Smooth muscle cell of the brain vasculature (primary cell): ENCODE measurements around the gene MDFI.

Source experiments
- DNase-seq: peaks from one replicate; pipeline ENCODE4 v3.0.0-alpha.2; 2012; ENCODE audit warnings: low read depth, low spot score

Gene MDFI

GRCh38 chr6:41688256-41688965 lies 50.1 kb downstream of the MDFI start:
- DNase-seq = no peak

DNA sequence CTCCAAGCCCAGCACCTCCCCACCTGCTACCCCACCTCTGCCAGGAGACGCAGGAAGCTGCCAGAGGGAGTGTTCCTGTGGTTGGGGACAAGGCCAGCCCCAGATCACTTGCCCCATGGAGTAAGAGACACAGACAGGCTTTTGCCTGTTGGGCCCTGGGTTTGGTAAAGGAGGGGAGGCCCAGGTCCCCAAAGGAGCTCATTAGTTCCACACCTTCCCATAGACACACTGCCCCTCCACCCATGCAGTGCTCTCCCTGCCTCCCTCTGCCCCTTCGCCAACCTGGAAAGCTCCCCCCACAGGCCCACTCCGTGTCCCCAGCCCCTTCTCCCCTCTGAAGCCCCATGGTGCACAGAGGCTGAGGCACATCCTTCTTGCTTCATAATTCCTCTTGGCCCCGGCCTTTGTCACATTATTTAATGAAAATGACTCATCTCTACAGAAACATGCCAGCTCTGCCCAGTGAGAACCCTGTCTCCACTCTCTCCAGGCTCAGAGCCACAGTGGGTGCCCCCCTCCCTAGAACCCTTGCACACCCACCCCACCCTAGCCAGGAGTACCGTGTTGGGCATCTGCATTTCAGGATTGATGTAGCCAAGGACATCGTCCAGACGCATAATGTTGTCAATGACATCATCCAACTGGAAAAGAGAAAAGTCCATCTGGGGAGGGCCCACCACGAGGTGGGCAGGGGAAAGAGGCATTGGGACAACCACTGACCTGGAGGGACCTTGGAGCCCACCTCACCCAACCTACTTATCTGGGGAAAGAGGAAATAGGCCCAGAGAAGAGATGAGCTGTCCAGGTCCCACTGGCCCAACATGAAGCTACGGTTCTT lies 51.1 kb downstream of the MDFI start:
- DNase-seq = no peak

DNA sequence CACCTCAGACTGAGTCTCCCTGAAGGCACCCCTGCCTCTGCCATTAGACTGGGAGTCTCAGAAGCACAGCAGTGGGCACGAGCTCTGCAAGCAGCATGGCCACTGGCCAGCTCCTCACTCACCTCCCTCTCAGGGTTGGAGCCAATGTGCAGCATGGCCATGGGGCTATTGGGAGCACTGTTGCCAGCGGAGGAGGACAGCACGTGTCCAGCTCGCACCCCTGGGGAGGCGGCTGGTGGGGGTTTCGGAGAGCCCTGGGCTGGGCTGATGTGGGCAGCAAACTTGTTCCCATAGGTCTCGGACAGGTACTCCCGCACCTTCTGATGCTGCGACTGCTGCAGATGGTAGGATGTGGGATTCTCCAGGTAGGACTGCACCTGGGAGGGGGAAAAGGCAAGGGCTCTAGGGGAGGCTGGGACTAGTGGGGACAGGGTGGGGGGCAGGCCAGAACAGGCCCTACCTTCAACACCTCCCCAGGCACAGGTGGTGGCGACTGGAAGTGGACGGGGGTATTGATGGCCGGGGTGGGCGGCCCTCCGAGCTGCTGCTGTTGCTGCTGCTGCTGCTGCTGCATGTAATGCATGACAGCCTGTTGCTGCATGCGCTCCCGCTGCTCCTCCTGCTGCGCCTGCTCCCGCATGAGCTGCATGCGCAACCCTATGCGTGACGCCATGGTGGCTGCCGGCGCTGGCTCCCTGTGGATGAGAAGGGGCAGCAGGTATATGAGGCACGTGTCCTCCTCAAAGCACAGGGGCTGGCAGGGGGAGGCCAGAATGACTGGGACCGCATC lies 52.5 kb downstream of the MDFI start:
- no peak for DNase-seq

- no peak for DNase-seq
Measured at GRCh38 chr6:41691426-41692079, 53.3 kb downstream of the MDFI start.

GRCh38 chr6:41692080-41692675 lies 53.9 kb downstream of the MDFI start:
- DNase-seq = no peak

GRCh38 chr6:41692730-41693129 lies 54.5 kb downstream of the MDFI start:
- no peak for DNase-seq

DNA sequence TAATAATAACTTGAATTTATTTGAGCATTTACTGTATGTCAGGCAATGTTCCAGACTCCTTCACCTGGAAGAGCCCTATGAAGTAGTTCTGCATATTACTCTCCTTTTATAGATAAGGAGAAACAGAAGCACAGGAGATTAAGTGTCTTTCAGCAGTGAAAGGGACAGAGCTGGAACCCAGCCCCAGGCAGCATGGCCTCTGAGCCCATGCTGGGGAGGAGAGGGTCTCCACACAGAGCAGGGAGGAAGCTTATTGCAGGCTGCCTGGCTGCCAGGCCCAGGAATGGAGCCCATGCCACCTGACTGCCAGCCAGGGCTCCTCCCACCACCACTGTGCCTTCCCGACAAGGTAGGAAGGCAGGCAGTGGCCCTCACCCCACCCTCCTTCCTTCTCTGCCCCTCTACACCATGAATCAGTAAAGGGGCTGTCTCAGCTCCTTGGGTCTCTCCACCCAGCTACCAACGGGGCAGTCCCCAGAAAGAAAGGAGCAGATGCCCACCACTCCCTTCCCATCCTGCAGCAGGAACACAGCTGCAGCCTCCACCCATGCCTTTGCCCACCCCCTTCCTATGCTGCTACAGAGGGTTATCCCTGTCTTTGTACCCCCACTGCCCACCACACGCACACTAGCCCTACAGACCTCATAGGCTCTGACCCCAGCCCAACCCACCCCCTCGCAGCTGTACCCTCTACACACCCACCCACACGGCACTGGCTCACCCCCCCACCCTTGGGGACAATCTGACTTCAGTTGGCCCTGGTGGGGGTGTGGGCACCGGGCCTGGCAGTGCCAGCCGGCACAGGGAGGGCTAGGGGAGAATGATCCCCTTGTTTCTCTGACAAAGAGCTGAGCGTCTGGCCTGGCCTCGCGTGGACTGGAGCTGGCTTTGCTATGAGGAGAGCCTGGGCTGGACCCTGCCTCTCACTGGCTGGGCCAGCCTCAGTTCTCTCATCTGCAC lies 55.3 kb downstream of the MDFI start:
- DNase-seq = no peak

DNA sequence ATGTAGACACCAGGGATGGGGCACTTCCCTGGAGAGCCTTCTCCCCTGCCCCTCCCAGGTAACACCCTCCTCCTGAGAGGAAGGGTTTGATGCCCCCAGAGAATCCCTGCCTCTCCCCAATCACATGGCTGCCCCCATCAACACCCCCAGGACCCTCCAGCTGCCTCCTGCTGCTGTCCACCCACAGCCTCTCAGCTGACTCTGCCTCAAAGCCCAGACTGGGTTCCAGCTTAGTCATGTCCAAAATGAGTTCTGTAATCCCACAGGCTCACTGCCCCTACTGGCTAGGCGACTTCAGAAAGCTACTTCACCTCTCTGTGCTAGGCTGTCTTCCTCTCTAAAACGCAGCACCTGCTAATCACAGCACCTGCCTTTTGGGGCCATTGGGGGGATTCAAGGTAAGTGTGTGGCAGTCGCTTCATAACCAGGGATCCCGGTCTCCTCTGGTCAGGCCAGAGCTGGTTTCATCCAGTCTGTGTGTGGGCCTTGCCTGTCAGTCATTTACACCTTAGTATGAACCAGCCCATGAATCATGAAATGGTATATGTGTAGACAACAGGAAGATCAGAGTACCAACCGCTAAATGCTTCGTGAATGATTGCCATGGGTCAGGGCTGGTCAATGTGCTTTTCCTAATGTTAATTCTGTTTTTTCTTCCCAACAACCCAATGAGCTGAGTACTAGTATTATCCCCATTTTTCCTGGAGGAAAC lies 56.7 kb downstream of the MDFI start:
- no peak for DNase-seq

DNA sequence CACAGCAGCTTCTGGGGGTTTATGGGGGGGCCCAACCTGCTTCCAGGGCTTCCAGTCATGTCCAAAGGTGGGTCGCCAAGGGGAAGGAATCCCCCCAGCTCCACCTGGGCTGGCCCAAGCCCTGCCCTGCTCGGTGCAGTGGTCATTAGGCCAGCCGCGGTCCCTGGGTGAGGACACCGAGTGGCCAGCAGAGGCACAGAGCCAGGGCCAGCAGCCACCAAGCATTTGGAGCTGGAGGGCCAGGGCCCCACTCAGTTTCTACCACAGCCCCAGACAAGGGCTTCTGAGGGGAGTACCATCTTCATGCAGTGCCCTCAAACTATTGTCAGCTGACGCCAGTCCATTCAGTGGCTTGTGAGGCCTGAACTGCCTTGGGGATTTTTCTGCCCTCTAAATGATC lies 57.6 kb downstream of the MDFI start:
- DNase-seq = no peak

GRCh38 chr6:41696788-41697187 lies 58.5 kb downstream of the MDFI start:
- DNase-seq = no peak

DNA sequence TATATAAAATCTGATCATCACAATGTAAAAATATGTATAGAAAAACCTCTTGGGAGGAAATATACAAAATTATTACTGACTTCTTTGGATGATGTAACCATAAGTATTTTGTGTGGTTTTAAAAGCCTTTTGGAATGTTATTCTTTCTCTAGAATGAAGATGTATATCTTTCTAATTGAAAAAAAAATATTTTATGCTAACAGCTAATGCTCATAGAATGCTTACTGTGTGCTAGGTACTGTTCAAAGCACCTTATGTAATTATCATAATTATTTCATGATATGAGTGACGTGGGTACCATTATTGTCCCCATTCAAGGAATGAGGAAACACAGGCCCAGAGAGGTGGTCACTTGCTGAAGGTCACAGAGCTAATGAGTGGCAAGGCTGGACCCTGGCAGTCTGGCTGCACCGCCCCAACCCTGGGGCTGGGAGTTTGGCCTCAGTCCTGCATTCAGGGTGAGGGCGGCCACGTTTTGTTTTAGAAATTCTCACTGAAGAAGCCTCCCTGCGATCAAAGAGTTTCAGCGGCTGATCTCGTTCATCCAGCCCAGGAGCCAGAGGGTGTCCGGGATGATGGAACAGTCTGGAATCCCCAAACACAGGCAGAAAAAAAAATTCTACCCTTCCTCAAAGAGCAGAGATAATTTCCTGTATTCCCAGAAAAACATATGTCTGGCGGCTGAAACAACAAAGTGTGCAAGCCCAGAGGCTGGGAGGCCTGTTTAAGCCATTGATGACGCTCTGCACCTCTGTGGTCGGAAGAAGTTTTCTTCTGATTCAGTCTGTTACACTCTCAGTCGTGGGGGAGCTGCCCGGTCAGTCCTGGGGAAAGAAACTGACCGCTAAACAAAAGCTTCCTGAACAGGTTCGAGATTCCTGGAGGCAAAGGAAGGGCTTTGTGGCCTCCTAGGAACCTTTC lies 59.9 kb downstream of the MDFI start:
- peak; percentile 86 for DNase-seq

DNA sequence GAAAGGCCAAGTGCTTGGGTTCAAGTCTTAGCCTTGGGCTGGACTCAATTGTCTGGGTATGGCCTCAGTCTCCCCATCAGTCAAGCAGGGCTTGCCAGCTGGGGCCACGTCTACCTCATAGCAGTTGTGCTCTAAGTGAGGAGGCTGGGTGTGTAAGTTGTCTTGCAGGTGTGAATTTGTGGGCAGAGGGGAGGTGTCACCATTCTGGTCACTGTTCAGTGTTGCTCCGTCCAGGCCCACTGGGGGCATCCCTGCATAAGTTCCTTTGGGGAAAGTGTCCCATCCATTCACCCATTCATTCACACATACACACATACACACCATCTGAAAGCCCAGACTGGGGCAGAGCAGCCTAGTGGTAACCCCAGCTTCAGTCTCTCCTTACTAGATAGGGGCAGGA lies 60.8 kb downstream of the MDFI start:
- DNase-seq = no peak

DNA sequence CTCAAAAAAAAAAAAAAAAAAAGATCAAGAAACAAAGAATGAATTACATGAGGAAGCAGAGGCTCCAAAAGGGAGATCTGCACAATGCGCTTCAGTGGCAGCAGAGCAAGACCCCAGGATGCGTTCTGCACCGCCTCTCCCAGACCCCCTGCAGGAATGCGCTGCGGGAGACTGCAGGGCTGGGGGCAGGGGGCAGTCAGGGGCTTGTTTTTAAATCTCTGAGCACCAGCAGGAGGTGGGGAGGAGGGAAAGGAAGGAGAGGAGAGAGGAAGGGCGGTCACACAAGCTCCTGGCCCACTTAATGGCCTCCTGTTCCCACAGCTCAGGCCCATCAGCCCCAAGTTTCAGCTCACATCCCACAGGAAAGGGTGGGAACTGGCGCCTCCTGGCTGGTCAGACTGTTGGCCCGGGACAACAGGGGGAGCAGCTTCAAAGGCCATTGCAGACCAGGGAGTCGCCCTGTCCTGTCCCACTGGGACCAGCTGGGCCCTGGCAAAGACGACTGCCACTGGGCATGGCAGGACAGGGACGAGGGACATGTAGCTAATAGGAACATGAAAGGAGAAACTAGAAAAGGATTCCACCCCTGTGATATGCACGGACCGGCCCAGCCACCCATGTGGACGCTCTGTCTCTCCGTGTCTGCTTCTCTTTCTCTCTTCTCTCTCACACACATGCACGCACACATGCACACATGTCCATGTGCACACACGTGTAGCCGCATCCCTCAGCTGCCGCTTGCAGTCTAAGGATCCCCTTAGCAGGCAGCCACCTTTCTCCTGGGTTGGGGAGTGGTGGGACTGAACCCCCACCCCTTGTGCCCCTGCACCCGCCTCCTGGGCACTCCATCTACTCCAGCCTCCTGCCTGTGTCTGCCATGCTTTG lies 62.4 kb downstream of the MDFI start:
- no peak for DNase-seq

GRCh38 chr6:41702089-41702745 lies 63.9 kb downstream of the MDFI start:
- DNase-seq = no peak

DNA sequence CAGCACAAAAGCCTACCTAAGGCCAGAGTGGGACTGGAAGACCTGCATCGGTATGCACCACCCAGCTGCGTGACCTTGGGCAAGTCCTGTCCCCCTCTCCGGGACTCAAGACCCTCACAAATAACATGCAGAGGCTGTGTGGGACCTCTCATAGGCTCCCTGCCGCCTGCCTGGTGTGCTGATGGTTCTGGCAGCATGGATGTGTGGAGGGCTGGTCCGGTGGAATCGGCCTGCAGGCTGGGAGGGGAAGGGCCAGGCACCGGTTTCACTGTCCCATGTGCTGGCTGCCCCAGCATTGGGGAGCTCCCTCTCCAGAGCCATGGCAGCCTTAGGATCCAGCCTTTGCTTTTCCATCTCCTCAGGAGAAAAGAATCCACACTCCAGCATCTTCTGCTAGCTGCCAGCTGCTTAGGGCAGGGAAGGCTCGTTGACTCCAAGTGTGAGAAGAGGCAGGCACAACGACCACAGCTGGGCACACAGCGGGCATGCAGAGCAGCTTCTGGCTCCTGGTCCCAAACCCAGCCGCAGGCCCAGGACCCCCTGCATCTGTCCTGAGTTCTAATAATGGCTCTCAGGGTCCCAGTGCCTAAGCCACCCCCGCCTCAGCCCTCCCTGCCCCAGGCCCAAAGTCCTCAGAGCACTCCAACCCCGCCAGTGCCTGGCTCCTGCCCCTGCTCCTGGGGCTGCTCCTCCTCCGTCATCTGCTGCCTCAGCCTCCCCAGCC lies 64.7 kb downstream of the MDFI start:
- no peak for DNase-seq
